OCI-M2 (cell line): ENCODE measurements around the gene CD82.
"Not testable (repeated sequence)": the region's sequence is repeated elsewhere in the genome, so short reads cannot be mapped to it uniquely, and the experiment has no call there.

Experiments used
- DNase-seq: peaks from one replicate; lab custom pipeline; 2025; ENCODE audit not compliant: unreplicated experiment; lab: John Stamatoyannopoulos, UW

Gene CD82

DNA sequence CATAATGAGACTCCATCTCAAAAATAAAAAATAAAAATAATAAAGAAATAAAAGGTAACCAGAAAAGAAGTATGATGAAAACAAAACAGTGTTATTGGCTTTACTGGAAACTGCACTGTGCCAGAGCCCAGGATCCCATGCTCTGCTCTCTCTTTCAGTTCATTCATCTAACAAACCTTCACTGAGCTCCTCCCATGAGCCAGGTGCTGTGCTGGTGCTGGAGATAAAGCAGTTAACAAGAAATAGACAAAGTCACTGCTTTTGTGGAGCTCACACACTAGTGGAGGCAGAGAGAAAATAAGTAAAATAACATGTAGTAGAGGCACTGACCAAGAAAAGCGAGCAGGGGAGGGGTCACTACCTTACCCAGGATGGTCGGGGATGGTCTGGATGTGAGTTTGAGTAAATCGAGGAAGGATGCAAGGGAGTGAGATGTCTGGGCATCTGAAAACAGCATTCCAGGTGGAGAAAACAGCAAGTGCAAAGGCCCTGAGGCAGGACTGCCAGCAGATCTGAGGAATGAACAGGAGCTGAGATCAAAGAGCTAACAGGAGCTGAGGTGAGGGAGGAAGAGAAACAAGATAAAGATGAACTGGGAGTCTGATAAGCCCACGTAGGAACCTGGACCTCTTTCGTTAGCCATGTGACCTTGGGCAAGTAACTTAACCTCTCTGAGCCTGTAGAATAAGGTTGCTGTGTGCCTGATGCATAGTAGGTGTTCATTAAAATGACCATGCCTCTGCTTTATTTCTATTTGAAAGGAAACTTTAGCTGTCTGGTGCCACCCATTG, 31.3 kb upstream of the CD82 start:
- no peak for DNase-seq

DNA sequence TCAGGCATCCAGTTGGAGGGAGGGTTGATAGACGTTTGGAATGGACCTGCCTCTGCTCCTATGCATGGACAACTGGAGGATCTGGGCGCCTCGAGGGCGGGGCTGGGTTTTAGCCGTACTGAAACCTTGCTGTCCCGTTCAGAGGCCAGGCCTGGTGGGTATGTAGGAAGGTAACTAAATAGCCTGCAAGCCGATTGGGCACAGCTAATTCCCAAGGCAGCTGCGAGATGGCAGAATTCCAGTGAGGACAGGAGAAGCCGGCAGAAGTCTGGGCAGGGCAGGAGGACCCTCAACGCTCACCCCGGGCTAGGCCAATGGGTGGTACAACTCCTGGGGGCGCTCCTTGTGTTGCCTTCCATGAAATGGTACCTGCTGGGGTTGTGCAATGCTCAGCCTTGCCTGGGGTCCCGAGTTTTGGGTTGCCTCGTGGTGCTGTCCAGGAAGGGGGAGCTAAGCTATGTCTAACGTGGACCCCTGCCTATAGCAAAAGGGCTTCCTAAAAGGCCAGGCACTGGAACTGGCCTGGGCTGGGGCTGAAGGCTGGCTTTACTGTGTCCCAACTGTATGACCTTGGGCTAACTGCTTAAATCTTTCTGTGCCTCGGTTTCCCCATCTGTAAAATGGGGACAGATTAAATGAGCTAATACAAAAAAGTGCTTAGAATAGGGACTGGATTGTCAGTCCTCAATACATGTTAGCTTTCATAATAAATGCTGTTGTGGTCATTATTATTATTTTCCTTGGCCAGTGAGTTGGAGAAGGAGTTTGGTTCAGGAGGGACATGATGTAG, 30.1 kb upstream of the CD82 start:
- no peak for DNase-seq

DNA sequence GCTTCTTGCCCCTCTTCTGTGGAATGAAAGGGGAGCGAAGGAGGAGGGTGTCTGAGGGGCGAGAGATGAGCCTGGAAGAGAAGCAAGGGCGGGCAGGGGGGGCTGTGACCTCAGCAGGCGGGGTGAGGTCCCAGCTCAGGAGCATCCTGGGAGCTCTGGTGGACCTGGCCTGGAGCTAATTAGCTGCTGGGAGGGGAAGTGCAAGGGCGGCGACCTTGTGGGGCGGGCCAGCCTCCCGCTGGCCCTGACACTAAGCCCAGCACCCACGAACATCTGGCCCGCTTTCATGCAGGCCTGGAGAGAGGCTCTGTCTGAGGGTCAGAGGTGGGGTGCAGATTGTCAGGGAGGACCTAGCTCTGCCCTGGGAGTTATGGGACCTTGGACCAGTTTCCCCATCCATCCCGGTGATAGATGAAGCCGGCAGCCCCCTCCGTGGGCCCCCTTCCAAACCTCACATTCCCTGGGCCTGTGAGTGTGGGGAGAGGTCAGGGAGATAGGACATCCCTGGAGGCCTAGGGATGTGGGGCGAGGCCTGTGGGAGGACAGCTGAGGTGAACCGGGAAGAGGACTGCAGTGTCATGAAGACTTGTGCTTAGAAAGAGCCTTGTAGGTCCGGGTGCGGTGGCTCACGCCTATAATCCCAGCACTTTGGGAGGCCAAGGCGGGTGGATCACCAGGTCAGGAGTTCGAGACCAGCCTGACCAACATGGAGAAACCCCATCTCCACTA, 28.5 kb upstream of the CD82 start:
- DNase-seq, result no peak

DNA sequence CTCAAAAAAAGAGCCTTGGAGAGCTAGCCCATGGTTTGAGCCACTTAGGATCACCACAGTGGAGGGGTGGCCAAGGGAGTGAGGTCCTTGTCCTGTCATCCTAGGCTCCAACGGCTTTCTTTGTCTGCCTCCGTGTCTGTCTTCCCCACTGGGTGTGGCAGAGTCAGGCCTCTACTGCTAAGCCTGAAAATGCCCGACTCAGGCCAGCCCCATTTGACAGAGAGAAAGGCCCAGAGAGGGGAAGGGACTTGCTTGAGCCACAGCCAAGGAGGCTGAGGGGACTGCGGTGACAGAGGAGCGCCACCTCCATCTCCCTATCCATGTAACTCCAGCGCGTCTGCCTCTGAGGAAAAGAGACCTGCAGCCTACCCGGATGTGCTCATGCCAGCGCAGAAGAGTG, 27.8 kb upstream of the CD82 start:
- DNase-seq, result no peak

DNA sequence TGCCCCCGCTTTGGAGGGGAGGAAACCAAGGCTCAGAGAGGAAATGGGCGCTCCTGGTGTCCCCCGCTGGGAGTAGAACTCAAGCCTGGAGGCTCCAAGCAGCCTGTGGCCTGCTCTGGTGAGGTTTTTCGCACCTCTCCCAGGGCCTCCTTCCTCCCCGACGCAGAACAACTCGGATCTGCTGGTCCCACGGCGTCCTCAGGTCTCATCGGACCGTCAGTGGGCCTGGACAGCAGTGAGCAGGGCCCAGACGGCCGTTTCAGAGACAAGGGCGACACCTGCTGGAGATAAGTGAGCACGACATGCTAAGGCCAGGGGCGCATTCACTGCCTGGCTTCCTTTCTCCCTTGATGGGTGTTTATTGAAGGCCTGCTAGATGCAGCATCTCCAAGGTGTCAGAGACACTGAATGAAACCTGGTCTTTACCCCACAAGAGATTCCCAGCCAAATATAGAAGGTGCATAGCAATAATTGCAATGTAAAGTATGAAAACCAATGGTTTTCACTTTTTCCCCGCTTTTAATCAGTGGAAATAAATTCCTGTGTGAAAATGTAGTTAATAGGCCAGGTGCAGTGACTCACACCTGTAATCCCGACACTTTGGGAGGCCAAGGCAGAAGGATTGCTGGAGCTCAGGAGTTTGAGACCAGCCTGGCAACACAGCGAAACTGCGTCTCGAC, 26.9 kb upstream of the CD82 start:
- DNase-seq, result peak; percentile 4

DNA sequence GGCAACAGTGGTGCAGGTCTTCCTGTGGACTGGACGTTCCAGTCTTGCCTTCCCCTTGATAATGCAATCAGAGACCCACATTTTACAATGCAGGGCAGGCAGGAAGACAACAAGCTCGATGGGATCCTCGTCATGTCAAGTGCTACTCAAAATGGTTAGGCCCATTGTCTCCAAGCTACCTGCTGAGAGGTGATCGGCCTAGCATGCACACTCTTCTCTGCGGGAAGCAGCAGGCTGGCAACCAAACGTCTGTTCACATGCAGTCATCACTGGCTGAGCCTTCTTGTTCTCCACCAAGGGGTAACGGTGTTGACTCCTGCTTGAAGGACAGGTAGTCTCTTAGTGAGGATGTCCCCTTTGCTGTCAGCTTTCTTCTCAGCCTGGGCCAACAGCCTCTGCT, 25.5 kb upstream of the CD82 start:
- no peak for DNase-seq

DNA sequence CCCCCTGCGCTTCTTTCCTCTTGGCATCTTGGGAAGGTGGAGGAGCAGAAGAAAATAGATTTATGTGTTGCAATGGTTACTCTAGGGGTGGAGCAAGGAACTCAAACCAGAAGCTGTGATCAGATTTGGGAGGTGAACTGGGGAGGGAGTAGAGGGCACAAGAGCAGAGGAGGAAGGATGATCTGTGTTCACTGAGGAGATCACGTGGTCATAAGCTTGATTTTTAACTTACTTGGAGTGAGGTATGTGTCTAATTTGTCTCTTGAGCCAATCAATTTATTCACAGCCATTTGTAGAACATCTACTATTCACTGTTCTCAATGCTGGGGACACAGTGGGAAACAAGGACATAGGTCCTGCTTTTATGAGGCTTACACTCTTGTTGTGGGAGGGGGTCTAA, 24.8 kb upstream of the CD82 start:
- DNase-seq, result no peak

DNA sequence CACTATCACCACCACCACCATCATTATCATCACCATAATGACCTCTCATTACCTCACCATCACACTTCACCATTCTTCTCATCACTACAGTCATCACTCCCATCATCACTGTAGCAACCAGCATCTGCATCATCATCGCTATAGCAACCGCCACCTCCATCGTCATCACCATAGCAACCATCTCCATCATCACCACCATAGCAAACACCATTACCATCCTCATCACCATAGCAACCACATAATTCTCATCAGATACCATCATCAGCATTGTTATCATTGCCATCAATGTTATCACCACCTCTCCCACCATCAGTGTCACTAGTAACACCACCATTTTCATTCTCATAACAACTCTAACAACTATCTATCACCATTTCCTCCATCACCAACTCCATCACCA, 23.1 kb upstream of the CD82 start:
- DNase-seq, result no peak

DNA sequence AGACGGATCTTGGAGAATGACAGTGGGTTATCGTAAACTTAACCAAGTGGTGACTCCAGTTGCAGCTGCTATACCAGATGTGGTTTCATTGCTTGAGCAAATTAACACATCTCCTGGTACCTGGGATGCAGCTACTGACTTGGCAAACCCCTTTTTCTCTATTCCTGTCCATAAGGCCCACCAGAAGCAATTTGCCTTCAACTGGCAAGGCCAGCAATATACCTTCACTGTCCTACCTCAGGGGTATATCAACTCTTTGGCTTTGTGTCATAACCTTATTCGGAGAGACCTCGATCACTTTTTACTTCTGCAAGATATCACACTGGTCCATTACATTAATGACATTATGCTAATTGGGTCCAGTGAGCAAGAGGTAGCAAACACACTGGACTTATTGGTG, 18.5 kb upstream of the CD82 start:
- not testable (repeated sequence) for DNase-seq

DNA sequence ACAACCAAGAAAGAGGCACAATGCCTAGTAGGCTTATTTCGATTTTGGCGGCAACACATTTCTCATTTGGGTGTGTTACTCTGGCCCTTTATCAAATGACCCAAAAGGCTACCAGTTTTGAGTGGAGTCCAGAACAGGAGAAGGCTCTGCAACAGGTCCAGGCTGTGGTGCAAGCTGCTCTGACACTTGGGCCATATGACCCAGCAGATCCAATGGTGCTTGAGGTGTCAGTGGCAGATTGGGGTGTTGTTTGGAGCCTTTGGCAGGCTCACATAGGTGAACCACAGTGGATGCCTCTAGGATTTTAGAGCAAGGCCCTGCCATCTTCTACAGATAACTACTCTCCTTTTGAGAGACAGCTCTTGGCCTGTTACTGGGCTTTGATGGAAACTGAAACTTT, 17.9 kb upstream of the CD82 start:
- DNase-seq, result not testable (repeated sequence)

DNA sequence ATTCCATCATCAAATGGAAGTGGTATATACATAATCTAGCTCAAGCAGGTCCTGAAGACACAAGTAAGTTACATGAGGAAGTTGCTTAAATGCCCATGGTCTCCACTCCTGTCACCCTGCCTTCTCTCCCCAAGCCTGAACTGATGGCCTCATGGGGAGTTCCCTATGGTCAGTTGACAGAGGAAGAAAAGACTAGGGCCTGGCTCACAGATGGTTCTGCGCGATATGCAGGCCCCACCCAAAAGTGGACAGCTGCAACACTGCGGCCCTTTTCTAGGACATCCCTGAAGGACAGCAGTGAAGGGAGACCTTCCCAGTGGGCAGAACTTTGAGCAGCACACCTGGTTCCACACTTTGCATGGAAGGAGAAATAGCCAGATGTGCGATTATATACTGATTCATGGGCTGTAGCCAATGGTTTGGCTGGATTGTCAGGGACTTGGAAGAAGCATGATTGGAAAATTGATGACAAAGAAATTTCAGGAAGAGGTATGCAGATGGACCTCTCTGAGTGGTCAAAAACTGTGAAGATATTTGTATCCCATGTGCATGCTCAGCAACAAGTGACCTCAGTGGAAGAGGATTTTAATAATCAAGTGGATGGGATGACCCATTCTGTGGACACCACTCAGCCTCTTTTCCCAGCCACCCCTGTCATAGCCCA, 17.3 kb upstream of the CD82 start:
- DNase-seq, result no peak

DNA sequence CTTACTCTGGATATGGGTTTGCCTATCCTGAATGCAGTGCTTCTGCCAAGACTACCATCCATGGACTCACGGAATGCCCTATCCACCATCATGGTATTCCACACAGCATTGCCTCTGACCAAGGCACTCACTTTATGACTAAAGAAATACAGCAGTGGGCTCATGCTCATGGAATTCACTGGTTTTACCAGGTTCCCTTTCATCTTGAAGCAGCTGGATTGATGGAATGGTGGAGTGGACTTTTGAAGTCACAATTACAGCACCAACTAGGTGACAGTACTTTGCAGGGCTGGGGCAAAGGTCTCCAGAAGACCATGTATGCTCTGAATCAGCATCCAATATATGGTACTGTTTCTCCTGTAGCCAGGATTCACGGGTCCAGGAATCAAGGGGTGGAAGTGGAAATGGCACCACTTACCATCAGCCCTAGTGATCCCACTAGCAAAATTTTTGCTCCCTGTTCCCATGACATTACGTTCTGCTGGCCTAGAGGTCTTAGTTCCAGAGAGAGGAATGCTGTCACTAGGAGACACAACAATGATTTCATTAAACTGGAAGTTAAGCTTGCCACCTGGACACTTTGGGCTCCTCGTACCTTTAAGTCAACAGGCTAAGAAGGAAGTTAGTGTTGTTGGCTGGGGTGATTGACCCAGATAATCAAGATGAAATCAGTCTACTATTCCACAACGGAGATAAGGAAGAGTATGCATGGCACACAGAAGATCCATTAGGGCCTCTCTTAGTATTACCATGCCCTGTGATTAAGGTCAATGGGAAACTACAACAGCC, 16.3 kb upstream of the CD82 start:
- not testable (repeated sequence) for DNase-seq

DNA sequence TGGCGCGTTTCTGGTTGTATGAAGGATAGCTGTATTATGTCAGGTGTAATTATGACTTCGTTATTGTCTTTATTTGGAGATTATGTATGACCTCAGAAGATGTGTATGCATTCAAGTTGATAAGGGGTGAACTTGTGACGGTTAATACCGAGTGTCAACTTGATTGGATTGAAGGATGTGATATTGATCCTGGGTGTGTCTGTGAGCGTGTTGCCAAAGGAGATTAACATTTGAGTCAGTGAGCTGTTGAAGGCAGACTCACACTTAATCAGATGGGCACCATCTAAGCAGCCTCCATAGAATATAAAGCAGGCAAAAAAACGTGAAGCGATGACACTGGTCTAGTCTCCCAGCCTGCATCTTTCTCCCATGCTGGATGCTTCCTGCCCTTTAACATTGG, 15.3 kb upstream of the CD82 start:
- DNase-seq, result no peak

DNA sequence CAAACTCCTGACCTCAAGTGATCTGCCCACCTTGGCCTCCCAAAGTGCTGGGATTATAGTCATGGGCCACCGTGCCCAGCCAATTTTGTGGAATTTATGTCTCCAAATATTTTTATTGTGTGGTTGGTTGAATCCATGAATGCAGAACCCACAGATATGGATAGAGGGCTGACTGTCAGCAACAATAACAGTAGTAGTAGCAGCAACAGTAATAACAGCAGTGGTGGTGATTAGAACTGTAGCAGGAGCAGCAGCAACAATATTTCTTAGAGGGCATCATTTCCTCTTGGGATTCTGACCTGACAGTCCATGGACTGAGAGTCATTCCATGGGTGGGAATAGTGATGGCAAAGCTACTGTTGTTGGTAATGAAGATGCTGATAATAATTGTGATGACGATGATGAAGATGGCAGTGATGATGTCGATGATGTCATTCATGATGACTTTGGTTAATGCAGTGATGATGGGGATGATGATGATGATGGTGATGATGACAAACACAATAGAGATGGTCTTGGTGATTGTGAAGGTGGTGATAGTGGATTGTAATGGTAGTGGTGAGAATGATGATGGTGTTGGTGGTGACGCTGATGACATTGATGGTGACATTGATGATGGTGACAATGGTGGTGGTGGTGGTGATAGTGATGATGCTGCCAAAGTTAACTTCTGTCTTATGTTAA, 13.9 kb upstream of the CD82 start:
- no peak for DNase-seq

DNA sequence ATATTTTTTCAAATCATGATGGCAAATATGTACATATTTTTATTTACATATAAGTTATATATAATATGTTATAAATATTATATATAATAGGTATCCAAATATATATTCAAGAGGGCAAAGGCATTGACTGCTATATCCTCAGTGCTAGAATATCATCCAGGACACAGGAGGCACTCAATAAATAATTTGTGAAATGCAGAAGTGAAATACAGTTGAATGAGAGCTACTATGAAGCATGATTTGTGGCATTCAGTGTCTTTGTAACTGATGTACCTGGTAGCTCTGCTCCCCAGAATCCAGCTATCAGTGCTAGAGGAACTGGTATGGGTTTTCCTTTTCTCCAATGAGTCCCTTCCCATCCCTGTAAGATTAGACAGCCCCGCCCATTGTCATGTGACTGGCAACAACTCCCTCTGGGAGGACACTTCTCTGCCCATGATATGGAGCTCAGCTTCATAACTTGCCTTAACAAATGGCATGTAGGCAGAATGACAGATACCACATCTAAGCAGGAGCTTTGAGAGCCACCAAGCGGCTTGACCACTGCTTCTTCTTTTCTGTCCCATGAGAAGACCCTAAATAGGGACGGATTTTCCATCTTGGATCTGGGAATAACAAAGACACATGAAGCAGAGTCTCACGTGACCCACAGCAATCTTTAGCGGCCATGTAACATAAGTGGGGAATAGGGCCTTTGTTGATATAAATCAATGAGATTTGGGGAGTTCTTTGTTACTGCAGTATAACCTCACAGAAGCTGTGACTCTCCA, 10.2 kb upstream of the CD82 start:
- no peak for DNase-seq

DNA sequence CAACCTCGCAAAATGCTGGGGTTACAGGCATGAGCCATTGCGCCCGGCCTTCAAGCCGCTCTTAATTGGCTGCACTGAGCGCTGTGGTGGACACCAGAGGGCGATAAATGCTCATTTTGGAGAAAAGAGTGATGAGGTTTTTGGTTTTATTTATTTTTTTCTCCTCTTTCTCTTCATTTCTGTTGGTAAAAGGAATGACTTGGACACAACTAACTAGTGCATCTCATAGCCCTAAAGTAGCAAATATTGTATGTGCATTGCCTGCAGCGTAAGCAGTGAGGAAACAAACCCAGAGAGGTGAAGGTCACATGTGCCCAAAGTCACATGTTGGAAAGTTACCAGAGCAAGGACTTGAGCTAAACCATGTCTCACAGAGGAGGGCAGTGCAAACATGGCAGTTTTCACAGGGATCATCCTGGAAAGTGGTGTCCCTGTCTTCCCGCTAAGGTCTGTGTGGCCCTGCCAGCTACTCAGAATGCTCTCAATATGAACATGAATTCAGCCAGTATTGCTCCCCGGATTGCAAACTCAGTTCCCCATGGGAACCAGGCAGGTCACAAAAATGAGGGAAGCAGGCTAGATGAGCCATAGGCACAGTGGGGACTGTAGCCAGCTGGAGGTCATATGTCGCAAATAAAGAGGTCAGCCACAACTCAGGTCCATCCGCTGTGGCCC, 8.6 kb upstream of the CD82 start:
- no peak for DNase-seq

DNA sequence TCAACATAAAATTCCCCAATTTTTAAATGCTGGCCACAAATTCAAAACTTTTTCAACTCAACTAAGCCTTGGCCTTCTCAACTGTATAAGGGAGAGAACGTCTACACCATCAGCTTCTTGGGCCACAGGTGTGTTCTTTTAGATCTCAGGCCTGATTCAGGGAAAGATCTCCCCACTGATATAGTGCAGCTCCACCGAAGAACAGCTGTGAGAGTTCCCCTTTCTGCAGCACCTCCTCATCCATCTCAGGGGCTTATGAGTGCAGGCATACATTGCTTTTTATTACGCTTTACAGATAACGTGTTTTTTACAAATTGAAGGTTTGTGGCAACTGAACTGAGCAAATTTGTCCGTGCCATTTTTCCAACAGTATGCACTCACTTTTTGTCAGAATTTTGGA, 8.0 kb upstream of the CD82 start:
- DNase-seq, result no peak
